Midbrain (tissue), 1 donor: Measurements from ENCODE around the gene MDM2.
"Not testable (repeated sequence)": the region's sequence is repeated elsewhere in the genome, so short reads cannot be mapped to it uniquely, and the experiment has no call there.

Experiments used
- DNase-seq: peaks from one replicate; lab custom pipeline; 2025; lab: John Stamatoyannopoulos, UW

Gene MDM2

DNA sequence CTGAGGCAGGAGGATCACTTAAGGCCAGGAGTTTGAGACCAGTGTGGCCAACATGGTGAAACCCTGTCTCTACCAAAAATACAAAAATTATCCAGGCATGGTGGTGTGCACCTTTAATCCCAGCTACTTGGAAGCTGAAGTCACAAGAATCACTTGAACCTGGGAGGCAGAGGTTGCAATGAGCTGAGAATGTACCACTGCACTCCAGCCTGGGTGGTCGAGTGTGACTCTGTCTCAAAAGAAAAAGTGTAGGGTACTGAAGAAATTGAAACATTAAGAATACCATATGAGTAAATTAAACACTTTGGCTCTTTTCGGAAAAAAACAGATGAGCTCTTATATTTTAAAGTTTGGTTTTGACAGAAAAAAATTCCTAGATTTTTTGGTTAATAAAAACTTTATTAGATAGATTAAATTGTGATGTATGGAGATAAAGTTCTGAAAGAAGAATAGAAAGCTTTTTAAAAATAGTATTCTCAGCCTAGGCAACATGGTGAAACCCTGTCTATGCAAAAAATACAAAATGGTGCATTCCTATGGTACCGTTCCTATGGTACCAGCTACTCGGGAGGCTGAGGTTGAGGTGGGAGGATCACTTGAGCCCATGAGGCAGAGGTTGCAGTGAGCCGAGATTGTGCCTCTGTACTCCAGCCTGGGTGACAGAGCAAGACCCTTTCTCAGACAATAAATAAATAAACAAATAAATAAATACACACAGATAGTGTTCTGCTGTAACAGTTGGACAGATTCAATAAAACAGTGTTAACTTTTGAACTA lies 20.1 kb downstream of the MDM2 start:
- no peak for DNase-seq

DNA sequence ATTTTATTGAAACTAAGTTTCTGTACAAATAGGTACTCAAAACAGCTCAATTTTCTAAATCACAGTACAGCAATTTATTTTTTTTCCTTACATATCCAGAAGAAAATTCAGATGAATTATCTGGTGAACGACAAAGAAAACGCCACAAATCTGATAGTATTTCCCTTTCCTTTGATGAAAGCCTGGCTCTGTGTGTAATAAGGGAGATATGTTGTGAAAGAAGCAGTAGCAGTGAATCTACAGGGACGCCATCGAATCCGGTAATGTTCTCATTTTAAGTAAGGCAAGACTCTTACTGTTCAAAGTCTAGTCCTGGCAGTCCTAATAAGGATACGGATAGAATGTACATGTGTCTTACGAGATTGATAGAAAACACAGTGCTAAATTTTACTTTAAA lies 20.7 kb downstream of the MDM2 start:
- no peak for DNase-seq

DNA sequence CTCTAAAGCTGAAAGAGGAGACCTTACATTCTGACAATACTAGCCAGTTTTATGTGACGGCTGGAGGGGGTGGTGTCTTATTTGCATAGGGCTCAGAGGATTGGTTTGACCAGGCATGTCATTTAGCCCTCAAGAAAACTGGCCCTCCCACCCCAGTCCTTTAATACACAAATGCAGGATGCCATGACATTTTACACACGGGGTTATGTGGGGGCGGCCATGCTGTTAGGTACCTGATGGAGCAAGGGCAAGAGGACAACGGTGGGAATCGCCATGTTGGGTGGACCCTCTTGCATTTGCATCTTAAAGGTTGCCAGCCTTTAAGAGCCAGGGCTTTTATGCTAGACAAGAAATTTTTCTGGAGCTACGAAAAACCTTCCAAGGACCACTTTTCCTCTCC lies 23.3 kb downstream of the MDM2 start:
- DNase-seq: no peak

DNA sequence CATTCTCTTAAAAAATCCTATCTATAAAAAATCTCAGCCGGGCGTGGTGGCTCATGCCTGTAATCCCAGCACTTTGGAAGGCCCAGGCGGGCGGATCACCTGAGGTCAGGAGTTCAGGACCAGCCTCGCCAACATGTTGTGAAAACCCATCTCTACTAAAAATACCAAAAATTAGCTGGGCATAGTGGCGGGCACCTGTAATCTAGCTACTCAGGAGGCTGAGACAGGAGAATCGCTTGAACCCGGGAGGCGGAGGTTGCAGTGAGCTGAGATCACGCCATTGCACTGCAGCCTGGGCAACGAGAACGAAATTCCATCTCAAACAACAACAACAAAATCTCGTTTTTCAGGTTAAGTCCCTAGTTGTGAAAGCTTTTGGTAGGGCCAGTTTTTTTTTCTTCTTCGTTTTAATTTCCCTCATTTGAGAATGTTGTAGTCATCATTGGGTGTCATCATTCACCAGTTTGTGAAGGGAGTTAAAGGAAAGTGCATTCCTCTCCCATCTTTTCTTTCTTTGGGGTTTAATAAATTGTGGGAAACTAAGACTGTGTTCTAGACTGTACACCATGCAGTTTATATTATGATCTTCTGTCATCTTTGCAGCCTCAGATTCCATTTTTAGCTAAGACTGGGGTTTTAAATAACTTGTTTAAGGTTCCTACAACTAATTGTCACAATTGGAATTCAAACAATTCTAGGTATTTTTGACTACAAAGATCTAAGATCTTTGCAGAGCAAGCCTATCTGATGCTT lies 23.9 kb downstream of the MDM2 start:
- no peak for DNase-seq

DNA sequence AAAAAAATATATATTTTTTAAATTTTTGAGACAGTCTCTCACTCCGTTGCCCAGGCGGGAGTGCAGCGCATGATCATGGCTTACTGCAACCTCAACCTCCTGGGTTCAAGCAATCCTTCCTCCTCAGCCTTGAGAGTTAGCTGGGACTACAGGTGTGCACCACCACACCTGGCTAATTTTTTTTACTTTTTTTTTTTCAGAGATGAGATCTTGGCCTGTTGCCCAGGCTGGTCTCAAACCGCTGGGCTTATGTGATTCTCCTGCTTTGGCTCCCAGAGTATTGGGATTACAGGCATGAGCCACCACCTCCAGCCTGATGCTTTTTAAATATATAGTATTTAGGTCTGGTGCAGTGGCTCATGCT lies 24.5 kb downstream of the MDM2 start:
- DNase-seq: no peak

DNA sequence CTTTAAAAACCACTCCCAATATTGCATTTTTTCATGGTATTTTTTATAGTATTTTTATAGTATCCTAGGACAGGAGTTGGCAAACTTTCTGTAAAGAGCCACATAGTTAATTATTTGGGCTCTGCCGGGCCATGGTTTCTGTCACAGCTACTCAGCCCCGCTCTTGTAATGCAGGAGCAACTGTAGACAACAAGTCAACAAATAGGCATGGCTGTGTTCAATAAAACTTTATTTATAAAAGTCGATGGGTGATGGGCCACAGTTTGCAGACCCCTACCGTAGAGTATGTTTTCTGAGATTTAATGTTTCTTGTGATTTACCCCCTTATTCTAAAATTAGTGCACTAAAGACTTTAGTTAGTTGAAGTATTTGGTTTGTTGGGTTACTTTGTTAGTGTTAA lies 25.5 kb downstream of the MDM2 start:
- no peak for DNase-seq

DNA sequence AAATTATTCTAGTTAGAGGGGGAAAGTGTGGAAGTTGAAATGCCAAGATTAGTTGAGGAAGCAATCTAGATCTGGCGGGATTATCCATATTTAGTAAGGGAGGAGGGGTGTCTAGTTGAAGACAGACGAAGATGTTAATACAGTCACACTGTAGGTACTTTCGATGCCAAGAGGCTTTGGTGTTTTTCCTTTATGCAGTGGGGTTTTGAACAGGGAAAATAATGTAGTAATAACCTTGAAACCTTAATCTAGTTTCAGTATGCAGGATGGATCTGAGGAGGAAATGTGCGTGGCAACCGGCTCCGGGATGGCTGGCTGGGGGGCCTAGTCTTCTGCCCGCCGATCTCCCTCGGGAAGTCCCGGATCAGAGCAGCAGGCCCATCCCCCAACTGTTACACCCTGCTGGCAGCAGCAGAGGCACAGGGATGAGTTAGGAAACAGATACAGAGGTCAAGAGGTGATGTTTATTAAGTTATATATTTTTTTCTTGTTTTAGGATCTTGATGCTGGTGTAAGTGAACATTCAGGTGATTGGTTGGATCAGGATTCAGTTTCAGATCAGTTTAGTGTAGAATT lies 27.4 kb downstream of the MDM2 start:
- no peak for DNase-seq

DNA sequence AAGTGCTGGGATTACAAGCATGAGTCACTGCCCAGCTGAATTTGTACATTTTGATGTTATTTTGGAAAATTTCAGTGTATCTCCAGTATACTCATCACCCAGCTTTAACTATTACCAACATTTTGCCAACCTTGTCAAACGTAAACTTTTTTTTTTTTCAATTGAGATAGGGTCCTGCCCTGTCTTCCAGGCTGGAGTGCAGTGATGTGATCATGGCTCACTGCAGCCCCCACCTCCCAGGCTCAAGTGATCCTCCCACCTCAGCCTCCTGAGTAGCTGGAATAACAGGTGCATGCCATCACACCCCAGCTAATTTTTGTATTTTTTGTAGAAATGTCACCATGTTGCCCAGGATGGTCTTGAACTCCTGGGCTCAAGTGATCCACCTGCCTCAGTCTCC lies 29.2 kb downstream of the MDM2 start:
- DNase-seq: no peak

DNA sequence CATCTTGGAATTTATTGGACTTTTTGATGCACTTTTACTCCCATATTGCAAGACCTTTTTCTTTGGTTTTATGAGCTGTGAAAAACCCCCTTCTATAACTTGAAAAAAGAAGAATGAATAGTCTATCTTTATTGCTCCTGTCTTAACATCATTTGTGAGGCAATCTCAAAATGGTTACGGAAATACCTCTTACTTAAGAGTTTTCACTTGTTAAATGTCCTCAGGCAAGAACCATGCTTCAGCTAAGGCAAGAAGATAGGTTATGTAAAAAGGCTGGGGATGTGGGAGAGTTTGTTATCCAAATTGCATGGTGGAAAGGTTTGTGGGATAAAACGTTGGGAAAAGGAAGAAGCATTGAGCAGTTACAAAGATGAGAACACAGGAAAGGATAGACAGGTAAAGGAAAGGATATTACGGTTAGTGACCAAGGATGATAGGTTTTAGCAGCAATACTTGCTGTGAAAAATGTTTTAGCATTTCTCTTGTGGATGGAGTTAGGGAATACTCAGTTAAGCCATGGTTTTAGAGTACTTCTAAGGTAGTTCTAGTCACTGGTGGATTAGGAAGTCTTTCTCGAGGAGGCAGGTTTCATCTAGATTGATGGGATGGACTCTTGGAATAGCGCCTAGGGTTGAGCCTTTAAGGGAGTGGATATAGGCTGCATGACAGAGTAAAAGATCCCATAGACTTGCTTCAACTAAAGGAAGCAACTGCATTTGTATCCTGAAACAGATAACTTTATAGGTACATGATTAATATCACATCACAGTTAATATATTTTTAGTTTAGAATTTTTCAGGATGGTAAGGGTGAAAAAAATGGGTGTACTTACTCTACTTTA lies 30.3 kb downstream of the MDM2 start:
- no peak for DNase-seq

DNA sequence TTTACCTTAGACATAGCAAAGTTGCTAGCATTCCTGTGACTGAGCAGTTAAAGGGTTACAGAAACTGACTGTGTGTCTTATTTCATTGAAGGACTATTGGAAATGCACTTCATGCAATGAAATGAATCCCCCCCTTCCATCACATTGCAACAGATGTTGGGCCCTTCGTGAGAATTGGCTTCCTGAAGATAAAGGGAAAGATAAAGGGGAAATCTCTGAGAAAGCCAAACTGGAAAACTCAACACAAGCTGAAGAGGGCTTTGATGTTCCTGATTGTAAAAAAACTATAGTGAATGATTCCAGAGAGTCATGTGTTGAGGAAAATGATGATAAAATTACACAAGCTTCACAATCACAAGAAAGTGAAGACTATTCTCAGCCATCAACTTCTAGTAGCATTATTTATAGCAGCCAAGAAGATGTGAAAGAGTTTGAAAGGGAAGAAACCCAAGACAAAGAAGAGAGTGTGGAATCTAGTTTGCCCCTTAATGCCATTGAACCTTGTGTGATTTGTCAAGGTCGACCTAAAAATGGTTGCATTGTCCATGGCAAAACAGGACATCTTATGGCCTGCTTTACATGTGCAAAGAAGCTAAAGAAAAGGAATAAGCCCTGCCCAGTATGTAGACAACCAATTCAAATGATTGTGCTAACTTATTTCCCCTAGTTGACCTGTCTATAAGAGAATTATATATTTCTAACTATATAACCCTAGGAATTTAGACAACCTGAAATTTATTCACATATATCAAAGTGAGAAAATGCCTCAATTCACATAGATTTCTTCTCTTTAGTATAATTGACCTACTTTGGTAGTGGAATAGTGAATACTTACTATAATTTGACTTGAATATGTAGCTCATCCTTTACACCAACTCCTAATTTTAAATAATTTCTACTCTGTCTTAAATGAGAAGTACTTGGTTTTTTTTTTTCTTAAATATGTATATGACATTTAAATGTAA lies 31.5 kb downstream of the MDM2 start:
- no peak for DNase-seq

DNA sequence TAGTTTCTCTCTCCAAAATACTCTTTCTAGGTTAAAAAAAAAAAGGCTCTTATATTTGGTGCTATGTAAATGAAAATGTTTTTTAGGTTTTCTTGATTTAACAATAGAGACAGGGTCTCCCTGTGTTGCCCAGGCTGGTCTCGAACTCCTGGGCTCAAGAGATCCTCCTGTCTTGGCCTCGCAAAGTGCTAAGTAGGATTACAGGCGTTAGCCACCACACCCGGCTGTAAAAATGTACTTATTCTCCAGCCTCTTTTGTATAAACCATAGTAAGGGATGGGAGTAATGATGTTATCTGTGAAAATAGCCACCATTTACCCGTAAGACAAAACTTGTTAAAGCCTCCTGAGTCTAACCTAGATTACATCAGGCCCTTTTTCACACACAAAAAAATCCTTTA lies 33.2 kb downstream of the MDM2 start:
- not testable (repeated sequence) for DNase-seq

DNA sequence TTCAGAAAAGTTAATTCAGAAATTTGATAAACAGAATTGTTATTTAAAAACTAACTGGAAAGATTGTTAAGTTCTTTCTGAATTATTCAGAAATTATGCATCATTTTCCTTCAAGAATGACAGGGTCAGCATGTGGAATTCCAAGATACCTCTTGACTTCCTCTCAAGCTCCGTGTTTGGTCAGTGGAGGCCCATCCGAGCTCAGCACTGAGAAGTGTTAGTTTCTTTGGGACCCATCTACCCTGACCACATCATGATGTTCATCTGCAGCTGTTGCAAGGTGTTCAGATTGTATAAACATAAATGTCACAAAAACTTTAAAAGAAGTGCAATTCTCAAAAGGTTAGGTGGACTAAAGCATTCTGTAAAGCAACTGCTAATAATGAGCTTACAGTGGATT lies 33.7 kb downstream of the MDM2 start:
- no peak for DNase-seq

DNA sequence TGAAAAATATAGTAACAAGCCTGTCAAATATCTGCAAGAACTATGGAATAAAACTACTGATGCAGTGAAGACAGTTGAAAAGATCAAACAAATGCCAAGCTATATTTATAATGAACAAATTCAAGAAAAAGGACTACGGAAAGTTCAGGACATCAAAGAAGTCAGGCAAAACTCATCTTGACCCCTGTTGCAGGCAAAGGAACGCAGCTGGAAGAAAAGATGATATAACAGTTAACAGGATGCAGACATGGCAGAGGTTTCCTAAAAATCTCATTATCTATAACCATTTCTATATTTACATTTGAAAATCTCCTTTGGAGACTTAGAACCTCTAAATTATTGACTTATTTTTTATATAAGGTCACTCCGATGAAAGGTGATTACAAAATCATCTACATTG lies 34.1 kb downstream of the MDM2 start:
- DNase-seq: no peak

DNA sequence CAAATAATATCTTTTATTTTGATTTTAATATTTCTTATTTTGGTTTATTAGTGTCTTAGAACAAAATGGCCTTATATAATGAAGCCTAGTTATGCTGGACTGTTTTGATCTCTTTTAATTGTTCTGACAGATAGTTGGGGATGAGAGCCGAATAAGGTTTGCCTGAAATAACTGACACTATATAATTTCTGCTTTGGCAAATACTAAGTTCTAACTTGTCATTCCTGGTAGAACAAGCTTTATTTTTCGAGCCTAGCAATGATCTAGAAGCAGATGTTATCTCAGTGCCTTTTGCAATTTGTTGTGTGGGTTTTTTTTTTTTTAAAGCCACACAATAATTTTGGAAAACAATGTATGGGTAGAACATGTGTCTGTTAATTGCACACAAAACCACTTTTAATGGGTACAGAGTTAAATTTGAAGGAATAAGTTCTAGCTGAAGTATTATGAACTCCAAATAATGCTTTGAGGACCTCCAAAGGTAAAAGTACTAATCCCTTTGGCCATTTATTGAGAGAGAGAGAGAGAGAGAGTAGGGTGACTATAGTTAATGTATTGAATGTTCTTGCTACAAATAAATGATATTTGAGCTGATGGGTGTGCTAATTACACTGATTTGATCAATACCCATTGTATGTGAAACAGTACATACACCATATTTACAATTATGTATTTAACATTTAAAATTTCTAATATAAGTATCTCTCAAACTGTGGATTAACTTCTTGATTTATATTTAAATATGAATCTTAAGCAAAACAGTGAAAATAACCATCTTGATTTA lies 35.0 kb downstream of the MDM2 start:
- DNase-seq: no peak

DNA sequence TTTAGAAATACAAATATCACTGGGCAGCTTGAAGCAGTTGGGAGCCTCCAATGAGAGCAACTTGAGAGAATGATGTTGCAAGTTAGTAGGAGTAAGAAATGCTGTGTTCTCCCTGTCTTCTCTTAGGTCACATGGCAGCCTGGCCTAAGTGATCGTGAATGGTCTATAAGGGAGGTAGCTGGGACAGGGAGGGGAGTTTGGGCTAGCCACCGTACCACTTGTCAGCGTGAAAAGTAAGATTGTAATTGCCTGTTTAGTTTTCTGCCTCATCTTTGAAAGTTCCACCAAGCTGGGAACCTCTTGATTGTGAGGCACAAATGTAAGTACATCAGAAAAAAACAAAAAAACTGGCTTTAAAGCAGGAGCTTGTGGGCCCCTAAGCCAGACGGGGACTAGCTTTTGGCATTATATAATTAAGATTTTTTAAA lies 36.4 kb downstream of the MDM2 start:
- DNase-seq: no peak

DNA sequence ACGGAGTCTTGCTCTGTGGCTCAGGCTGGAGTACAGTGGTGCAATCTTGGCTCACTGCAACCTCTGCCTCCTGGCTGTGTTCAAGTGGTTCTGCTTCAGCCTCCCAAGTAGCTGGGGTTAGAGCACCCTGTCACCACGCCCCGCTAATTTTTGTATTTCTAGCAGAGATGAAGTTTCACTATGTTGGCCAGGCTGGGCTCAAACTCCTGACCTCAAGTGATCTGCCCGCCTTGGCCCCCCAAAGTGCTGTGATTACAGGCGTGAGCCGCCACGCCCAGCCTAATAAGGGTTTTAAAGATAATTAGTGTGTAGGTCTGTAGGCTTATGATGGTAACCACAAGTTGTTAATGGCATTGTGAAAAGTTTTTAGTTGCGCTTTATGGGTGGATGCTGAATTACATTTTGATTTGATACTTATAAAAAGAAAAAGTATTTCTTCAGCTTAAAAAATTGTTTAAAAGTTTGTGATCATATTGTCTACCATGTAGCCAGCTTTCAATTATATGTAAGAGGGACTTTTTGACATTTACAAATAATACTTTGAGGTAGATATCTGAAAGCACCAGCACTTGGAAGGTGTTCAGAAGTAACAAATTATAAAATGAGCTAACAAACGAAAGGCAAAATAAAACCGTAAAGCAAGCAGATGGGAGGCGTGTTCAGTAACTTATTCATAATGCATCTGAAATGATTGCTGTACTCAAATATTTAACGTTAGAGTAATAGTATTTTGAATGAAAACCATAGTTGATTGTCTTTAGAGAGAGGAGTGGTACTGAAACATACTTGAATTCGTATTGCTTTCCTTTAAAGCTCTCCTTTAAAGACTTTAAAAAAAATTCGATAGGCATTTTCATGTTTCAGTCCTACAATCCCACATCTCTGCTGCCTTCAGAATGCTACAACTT lies 37.1 kb downstream of the MDM2 start:
- no peak for DNase-seq

DNA sequence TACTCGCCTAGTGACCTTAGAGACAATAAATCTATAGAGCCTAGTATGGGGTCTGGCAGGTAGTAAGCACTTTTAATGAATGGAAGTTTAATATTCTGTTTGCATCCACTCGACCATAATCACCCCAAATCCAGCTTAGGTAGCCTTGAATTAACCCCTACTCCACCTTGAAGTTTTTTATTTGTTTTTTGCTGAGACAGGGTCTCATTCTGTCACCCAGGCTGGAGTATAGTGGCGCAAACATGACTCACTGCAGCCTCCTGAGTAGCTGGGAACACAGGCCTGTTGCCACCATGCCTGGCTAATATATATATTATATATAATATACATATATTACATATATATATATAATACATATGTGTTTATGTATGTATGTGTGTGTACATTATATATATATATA lies 38.8 kb downstream of the MDM2 start:
- no peak for DNase-seq

DNA sequence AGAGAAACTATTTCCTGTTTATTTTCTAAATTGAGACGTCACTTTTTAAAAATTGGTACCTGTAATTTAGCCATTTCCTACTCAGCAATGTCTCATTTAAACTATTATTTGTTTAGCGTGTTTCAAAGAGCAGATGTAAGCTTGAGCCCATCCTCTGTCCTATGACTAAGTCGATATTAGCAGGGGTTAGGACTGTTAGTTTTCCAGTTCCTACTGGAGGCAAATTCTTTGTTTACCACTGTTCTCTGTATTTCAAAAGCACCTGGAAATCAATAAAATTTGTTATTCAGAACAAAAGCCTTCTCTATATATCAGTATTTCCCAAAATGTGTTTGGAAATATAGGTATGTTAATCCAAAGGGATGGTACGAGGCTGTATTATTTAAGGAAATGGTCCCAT lies 42.4 kb downstream of the MDM2 start:
- DNase-seq: no peak

DNA sequence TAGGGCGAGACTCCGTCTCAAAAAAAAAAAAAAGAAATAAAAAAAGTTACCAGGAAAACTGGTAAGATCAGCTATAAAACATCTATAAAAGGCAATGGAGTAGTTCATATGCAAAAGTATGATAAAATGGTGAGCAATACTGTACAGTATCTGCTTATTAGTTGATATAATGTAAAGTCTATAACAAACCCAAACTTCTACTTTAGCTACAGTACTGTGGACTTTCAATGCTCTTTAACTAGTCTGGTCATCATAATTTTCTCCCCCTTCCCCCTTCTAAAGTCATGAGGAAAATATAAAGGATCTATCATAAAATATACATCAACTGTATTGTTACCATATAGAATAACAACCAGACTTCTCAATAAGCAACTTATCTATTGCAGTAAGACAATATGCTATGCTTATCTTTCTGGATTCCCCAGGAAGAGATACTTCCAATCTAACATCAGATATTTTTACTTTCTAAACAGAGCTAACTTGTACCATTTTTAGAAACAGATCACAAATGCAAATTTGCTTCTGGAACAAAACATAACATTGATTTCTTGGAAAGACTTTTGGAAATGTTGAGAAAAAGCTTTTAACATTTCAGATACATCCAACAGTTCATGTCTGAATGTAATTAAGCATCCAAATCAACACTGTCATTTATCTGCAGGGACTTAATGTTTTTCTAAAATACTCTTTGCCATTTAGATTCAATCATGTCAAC lies 43.8 kb downstream of the MDM2 start:
- DNase-seq: no peak
